AG09309 (cell line): ENCODE measurements around the gene GPS1.

ENCODE experiments used
- DNase-seq: peaks from one replicate; pipeline ENCODE4 v3.0.0-alpha.2; 2010; ENCODE audit warnings: low read depth
- H3K4me3 ChIP-seq: 2 replicates; pipeline ENCODE4 v1.5.1; 2011; ENCODE audit warnings: mild to moderate bottlenecking, low read depth, low read length, moderate library complexity; ENCODE audit not compliant: control insufficient read depth
- TF ChIP-seq, protein P1 (sequence below): IDR thresholded peaks from 2 replicates; pipeline ENCODE4 v1.5.1; 2011; ENCODE audit warnings: mild to moderate bottlenecking, low read depth, low read length, inconsistent platforms; ENCODE audit not compliant: insufficient read depth, control insufficient read depth; ENCODE audit errors: missing control alignments

GPS1 gene

DNA sequence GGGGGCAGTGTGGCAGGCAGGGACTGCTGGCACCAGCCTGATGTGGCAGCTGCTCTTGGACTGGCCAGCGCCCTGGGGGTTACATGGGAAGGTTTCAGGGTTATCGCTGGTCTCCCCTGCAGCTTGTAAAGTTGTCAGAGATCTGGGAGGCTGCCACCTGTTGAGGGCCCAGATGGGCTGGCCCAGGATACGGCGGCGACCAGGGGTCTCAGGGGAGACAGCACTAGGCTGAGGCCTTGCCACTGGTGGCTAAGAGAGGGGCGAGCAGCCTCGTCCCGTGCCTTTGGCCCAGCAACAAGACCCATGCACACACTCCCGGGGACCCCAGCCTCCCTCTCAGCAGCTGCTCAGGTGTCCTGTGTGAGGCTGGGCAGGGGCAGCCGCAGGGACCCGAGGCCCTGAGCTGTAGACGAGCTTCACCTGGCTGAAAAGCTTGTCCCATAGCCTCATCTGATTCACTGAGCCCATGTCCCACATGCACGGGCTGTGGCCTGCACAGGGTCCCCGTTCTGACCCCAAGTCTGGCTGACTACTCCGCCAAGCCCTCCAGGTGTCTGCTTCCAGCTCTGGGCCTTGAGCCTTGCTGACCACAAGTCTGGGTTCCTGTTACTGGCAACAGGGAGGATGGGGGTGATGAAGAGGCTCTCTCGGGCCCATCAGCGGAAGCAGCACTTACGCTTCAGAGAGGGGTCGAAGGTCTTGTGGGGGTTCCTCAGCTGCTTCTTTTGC, 7.7 kb downstream of the GPS1 start:
- TF ChIP-seq, protein P1, sequence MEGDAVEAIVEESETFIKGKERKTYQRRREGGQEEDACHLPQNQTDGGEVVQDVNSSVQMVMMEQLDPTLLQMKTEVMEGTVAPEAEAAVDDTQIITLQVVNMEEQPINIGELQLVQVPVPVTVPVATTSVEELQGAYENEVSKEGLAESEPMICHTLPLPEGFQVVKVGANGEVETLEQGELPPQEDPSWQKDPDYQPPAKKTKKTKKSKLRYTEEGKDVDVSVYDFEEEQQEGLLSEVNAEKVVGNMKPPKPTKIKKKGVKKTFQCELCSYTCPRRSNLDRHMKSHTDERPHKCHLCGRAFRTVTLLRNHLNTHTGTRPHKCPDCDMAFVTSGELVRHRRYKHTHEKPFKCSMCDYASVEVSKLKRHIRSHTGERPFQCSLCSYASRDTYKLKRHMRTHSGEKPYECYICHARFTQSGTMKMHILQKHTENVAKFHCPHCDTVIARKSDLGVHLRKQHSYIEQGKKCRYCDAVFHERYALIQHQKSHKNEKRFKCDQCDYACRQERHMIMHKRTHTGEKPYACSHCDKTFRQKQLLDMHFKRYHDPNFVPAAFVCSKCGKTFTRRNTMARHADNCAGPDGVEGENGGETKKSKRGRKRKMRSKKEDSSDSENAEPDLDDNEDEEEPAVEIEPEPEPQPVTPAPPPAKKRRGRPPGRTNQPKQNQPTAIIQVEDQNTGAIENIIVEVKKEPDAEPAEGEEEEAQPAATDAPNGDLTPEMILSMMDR = no peak
- DNase-seq = no peak
- H3K4me3 ChIP-seq = no peak overlapping the region

DNA sequence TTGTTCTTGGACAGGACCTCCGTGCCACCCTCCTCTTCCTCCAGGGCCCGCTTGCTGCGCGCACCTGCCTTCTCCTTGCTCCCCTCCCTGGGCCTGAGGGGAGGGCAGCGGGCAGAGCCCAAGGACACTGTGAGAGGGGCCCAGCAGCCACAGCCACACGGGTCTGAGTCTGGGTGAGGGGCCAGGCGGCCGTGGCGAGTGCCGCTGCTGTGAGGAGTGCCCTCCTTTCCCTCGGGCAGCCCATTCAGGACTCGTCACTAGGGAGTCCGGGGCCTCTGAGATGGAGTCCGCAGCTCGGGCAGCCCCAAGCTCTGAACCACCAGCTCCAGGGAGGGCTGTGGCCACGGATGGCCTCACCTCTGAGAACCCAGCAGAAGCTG, 8.3 kb downstream of the GPS1 start:
- H3K4me3 ChIP-seq = no peak overlapping the region
- TF ChIP-seq, protein P1 = no peak
- DNase-seq = no peak

DNA sequence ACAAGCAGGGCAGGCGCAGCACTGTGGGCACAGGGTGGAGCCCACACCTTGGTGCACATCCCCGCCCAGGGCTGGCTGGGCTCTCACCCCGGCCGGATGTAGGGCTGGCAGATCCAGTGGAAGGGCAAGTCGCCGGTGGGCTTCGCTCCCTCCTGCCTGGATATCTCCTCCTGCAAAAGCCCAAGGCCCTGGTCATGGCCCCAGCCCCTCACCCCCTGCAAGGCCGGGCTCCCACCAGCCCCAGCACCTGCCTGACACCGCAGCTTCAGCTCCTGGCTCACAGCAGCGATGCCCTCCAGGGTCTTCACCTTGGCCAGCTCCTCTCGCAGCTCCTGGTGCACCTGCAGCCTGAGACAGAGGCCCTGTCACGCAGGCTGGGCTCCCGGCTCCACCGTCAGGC, 8.9 kb downstream of the GPS1 start:
- TF ChIP-seq, protein P1 = no peak
- DNase-seq = no peak
- no peak overlapping the region for H3K4me3 ChIP-seq

DNA sequence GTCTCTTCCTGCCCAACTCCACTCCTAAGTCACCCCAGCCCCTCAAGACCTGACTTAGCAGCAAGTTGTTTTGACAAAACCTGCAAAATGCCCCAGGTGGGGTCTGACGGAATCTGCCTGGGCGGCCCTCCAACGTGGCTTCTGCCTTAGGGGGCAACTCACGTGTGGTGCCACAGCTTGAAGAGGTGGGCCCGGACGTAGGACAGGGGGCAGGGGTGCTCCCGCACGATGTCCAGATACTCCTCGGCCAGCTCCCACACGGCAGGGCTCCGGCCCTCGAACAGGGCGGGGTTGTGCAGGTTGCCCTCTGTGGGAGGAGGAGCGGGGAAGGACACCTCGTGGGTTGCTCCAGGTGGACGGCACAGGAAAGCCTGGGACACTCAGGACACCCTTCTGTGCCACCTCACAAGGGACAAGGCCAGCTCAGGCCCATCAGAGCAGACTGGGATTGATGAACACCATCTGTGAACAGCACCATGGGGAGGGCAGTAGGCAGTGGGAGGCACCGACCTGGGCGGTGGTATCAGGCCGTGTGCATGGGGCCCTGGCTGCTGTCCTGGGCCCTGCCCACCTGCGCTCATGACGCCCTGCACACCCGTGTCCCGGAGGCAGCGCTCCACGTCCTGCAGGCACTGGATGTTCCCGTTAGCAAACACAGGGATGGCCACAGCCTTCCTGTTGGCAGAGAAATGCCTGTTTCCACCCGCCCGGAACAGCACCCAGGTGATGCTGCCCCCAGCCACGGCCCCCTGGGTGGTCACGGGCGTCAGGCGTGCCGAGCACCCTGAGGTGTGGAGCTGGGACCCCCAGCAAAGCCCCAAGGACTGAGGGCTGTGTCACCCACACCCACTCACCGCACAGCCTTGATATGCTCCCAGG, 9.6 kb downstream of the GPS1 start:
- H3K4me3 ChIP-seq = no peak overlapping the region
- TF ChIP-seq, protein P1 = no peak
- no peak for DNase-seq

DNA sequence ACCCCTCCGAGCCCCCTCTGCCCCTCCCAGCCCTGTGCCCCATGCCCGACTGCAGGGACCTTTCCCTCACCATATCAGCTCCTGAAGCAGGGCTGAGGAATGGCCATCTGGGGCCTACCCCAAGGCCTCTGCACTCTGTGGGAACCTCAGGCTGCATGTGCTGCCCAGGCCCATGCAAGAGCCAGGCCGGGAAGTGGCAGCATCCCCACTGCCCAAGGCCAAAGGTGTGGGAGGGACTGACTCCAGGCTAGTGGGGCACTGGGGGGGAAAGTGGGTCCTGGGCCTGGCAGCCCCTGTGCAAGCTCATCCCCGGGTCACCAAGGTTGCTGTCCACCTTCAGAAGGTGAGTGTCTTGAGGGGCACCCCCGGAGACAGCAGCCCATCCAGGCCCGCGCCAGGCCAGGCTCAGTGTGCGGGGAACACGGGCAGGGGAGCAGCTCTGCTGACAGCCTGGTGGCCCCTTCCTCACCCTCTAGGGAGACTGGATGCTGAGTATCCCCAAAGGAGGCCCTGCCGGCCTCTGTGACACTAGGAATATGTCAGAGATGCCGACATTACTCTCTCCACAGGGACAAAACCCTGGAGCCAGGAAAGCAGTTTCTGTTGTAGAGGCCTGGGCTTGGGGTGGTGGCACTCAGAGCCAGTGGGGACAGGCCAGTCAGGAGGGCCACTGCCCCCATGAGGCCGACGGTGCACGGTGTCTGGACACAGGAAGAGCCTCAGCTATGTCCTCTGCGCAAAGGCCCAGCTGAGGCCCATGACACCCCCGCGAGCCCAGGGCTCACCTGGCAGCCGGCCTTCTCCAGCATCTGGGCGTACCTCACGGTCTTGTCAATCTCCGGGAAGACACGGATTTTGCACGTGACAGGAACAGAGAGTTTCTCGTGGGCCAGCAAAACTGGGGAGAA, 10.6 kb downstream of the GPS1 start:
- TF ChIP-seq, protein P1 = no peak
- H3K4me3 ChIP-seq = no peak overlapping the region
- DNase-seq = no peak

DNA sequence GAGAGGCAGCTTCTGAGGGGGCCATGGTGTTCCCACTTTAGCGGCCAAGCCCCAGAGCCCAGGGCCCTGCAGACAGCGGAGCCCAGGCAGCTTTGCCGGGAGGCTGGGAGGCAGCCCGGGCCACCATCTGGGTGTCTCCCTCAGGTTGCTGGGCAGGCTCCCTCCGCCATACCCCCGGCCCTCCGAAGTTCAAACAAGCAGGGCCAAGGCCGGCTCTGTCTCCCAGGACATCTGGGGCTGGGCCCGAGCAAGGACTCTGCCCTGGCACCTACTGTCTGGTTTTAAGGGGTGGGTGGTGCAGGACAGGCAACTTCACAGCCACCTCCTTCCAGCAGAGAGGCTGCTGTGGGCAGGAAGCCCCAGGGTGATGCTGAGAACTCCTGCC, 11.3 kb downstream of the GPS1 start:
- TF ChIP-seq, protein P1 = no peak
- no peak overlapping the region for H3K4me3 ChIP-seq
- DNase-seq = no peak
